NCI-H2107 treated with DMSO at 0.1 percent for 48 hours (cell line): ENCODE data around the gene BAHCC1.

ENCODE experiments used
- DNase-seq: peaks from one replicate; lab custom pipeline; 2025; ENCODE audit not compliant: unreplicated experiment; lab: John Stamatoyannopoulos, UW

BAHCC1 gene

GRCh38 chr17:81477173-81477572 is 81.9 kb downstream of the BAHCC1 start:
- no peak for DNase-seq

GRCh38 chr17:81478119-81478518 is 82.9 kb downstream of the BAHCC1 start:
- no peak for DNase-seq

GRCh38 chr17:81479175-81480071 is 84.2 kb downstream of the BAHCC1 start:
- no peak for DNase-seq

- DNase-seq = no peak
Observed at GRCh38 chr17:81480140-81481072, 85.1 kb downstream of the BAHCC1 start.

GRCh38 chr17:81481073-81481799 is 86.0 kb downstream of the BAHCC1 start:
- DNase-seq = peak; percentile 28

GRCh38 chr17:81481815-81482505 is 86.7 kb downstream of the BAHCC1 start:
- DNase-seq = no peak

- DNase-seq = peak; percentile 36
Observed at GRCh38 chr17:81482673-81483072, 87.4 kb downstream of the BAHCC1 start.

- DNase-seq = no peak
Observed at GRCh38 chr17:81483085-81483861, 88.0 kb downstream of the BAHCC1 start.

GRCh38 chr17:81483862-81484194 is 88.6 kb downstream of the BAHCC1 start:
- no peak for DNase-seq

- peak; percentile 55 for DNase-seq
Observed at GRCh38 chr17:81484195-81484979, 89.1 kb downstream of the BAHCC1 start.

GRCh38 chr17:81486199-81486810 is 91.0 kb downstream of the BAHCC1 start:
- DNase-seq = peak; percentile 68

GRCh38 chr17:81487089-81487486 is 91.8 kb downstream of the BAHCC1 start:
- DNase-seq = no peak

- peak; percentile 47 for DNase-seq
Observed at GRCh38 chr17:81487487-81488275, 92.4 kb downstream of the BAHCC1 start.

- no peak for DNase-seq
Observed at GRCh38 chr17:81488276-81488860, 93.1 kb downstream of the BAHCC1 start.

- DNase-seq = peak; percentile 75
Observed at GRCh38 chr17:81489012-81489997, 94.0 kb downstream of the BAHCC1 start.
